ENCODE measurements around the gene SLC25A22. TPM values are rescaled to one million over a fixed set of nuclear protein-coding genes. Genes with fewer than 3 reads are reported as not detected.

SLC25A22 gene
- polyA plus RNA-seq, 1 donor (not counting 4 experiments of a cell fraction or from before 2014, with no cell fraction given) = 13.5 TPM

DNA sequence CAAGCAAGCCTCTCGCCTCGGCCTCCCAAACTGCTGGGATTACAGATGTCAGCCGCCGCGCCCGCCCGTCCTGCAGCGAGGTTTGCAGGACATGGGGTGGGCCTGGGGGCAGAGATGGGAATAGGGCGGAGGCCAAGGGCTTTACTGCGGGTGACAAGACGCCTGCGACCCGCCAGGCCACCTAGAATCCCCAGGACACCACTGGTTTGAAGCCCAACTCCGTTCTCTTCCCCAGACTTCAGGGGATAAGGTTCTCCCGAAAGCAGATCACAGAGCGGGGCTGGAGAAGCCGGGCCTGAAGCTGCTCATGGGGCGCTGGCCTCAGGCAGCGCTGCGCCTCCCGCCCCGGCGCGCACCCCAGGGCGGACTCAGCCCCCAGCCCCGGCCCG, 43.9 kb upstream of the SLC25A22 start:
- Histone ChIP-seq H3K4me2 (ENCODE audit: control insufficient read depth, extremely low read depth, insufficient read depth, low read depth, low read length) (peak overlapping the region; percentile 82), H3K79me2 (ENCODE audit: control insufficient read depth, insufficient read depth, low read length) (peaks cover 54% of the 10 kb centered on the region), H3K27me3 (ENCODE audit: control insufficient read depth, extremely low read depth, insufficient read depth, low read length) (no peaks in the 10 kb centered on the region), H3K27ac (ENCODE audit: control insufficient read depth, insufficient read depth, low read length) (peak overlapping the region; percentile 83), H3K9me1 (ENCODE audit: control insufficient read depth, extremely low read depth, insufficient read depth, low read length) (peaks cover 6% of the 10 kb centered on the region), H3K9me3 (ENCODE audit: control insufficient read depth, low read depth, low read length) (no peaks in the 10 kb centered on the region), H3K4me3 (ENCODE audit: control insufficient read depth in 2 of 3, extremely low read depth in 1 of 3, insufficient read depth in 2 of 3, low read depth in 1 of 3, low read length in 3 of 3) (peak overlapping the region; percentile 92 to 96 (median 95)), H4K20me1 (ENCODE audit: control insufficient read depth, extremely low read depth, insufficient read depth, low read length) (peaks cover 19% of the 10 kb centered on the region), H3K4me1 (ENCODE audit: control insufficient read depth, extremely low read depth, insufficient read depth, low read length) (peaks cover 50% of the 10 kb centered on the region), H2AFZ (ENCODE audit: control insufficient read depth, low read length) (no peak overlapping the region), H3K36me3 (ENCODE audit: control insufficient read depth in 2 of 2, extremely low read depth in 1 of 2, insufficient read depth in 2 of 2, low read length in 2 of 2) (peaks cover 23 to 30% of the 10 kb centered on the region in 2 experiments), H3K9ac (ENCODE audit: control insufficient read depth, extremely low read depth, insufficient read depth, low read length) (peak overlapping the region; percentile 90)
- TF ChIP-seq, protein P1, sequence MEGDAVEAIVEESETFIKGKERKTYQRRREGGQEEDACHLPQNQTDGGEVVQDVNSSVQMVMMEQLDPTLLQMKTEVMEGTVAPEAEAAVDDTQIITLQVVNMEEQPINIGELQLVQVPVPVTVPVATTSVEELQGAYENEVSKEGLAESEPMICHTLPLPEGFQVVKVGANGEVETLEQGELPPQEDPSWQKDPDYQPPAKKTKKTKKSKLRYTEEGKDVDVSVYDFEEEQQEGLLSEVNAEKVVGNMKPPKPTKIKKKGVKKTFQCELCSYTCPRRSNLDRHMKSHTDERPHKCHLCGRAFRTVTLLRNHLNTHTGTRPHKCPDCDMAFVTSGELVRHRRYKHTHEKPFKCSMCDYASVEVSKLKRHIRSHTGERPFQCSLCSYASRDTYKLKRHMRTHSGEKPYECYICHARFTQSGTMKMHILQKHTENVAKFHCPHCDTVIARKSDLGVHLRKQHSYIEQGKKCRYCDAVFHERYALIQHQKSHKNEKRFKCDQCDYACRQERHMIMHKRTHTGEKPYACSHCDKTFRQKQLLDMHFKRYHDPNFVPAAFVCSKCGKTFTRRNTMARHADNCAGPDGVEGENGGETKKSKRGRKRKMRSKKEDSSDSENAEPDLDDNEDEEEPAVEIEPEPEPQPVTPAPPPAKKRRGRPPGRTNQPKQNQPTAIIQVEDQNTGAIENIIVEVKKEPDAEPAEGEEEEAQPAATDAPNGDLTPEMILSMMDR (optimal IDR thresholded peaks at IDR 0.05 in 1 of 3, IDR thresholded peaks at IDR 0.05 in 1 of 3, conservative IDR thresholded peaks at IDR 0.05 in 1 of 3; ENCODE audit: extremely low read depth in 1 of 3, insufficient read depth in 2 of 3, low read length in 3 of 3) = no peak
- no peak for TF ChIP-seq EZH2 (IDR thresholded peaks at IDR 0.05; ENCODE audit: low read length)
- FAIRE-seq = no peak
- dilution Hi-C loops (cut with MboI; ENCODE audit: extremely low pct_ligation_motif_present, low sequenced_read_pairs) = no loop called here
- DNase-seq (ENCODE audit: low read depth, low spot score) = no peak

DNA sequence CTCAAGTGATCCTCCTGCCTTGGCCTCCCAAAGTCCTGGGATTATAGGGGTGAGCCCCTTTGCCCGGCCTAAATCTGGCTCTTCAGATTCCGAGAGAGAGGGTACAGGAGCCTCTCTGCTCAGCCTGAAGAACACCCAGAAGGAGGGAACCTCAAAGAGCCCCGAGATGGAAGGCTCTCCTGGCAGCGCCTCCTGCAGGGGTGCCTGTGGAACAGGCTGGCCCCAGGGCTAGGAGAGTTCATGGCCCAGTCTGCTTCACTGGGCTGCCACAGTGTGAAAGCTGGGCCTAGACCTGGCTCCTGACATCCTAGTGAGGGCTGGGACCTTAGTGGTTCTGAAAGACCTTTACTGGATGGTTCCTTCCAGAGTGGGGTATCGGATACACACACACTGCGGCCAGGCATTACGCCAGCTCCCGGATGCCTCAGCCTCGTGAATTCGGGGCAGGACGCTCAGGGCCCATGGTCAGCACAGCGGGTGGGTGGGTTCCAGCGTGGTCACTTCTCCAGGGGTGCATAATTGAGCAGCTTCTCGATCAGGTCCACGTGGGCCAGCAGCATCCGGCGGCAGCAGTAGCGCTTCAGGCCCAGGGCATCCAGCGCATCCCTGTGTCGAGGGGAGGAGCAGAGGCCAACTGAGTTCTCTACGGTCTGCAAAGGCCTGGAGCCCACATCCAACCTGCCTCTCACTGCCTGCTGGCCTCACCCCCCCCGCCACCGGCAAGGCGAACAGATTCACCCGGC, 42.0 kb upstream of the SLC25A22 start:
- TF ChIP-seq EZH2 (IDR thresholded peaks at IDR 0.05; ENCODE audit: low read length) = no peak
- TF ChIP-seq, protein P1 (optimal IDR thresholded peaks at IDR 0.05 in 1 of 3, IDR thresholded peaks at IDR 0.05 in 1 of 3, conservative IDR thresholded peaks at IDR 0.05 in 1 of 3; ENCODE audit: extremely low read depth in 1 of 3, insufficient read depth in 2 of 3, low read length in 3 of 3) = peak in 2 of 3 experiments; percentile 63 to 74
- peak overlapping the region; percentile 90 for H3K9ac ChIP-seq (ENCODE audit: control insufficient read depth, extremely low read depth, insufficient read depth, low read length)
- peaks cover 63% of the 10 kb centered on the region for H3K79me2 ChIP-seq (ENCODE audit: control insufficient read depth, insufficient read depth, low read length)
- H3K9me3 ChIP-seq (ENCODE audit: control insufficient read depth, low read depth, low read length) = no peaks in the 10 kb centered on the region
- H3K9me1 ChIP-seq (ENCODE audit: control insufficient read depth, extremely low read depth, insufficient read depth, low read length) = peaks cover 3% of the 10 kb centered on the region
- dilution Hi-C loops (cut with MboI; ENCODE audit: extremely low pct_ligation_motif_present, low sequenced_read_pairs) = no loop called here
- H3K27me3 ChIP-seq (ENCODE audit: control insufficient read depth, extremely low read depth, insufficient read depth, low read length) = no peaks in the 10 kb centered on the region
- no peak overlapping the region for H2AFZ ChIP-seq (ENCODE audit: control insufficient read depth, low read length)
- no peak for FAIRE-seq
- H4K20me1 ChIP-seq (ENCODE audit: control insufficient read depth, extremely low read depth, insufficient read depth, low read length) = peaks cover 20% of the 10 kb centered on the region
- H3K4me1 ChIP-seq (ENCODE audit: control insufficient read depth, extremely low read depth, insufficient read depth, low read length) = peaks cover 34% of the 10 kb centered on the region
- DNase-seq (ENCODE audit: low read depth, low spot score) = no peak
- H3K4me2 ChIP-seq (ENCODE audit: control insufficient read depth, extremely low read depth, insufficient read depth, low read depth, low read length) = peak overlapping the region; percentile 82
- no peak overlapping the region for H3K27ac ChIP-seq (ENCODE audit: control insufficient read depth, insufficient read depth, low read length)
- peak overlapping the region; percentile 92 to 96 (median 95) for H3K4me3 ChIP-seq (ENCODE audit: control insufficient read depth in 2 of 3, extremely low read depth in 1 of 3, insufficient read depth in 2 of 3, low read depth in 1 of 3, low read length in 3 of 3)
- H3K36me3 ChIP-seq (ENCODE audit: control insufficient read depth in 2 of 2, extremely low read depth in 1 of 2, insufficient read depth in 2 of 2, low read length in 2 of 2) = peaks cover 28 to 30% of the 10 kb centered on the region in 2 experiments
